ENCODE results near the gene CNOT1. TPM values are rescaled to one million over a fixed set of nuclear protein-coding genes. Genes with fewer than 3 reads are reported as not detected.
"Not testable (repeated sequence)": the region's sequence is repeated elsewhere in the genome, so short reads cannot be mapped to it uniquely, and the experiment has no call there.

The CNOT1 gene
- total RNA-seq, 1 experiment from 2014 or later, result 273 TPM

DNA sequence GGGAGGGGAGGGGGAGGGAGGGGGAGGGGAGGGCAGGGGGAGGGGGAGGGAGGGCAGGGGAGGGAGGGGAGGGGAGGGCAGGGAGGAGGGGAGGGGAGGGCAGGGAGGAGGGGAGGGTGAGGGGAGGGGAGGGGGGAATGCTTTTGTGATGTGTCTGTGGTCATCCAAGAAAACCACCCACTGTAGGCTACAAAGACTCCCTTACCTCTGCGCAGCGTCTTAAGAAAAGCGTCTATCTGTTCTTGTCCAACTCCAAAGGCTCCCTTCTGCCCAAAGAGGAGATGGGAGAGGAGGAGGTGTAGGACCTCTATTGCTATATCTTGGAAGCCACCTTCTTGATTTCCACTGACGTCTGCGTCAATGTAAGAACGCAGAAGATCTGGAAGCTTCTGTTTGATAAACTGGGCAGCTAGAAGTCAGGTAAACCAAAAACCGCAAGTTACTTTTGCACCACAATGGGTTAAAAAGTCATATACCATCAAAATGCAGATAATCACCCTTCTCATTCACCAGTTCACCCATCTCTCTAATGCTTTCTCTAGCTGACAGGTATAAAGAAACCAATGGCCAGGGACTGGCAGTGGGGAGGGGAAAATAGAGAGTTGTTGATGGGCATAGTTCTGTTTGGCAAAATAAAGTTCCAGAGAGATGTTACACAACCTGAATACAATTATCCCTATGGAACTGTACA lies 43.1 kb downstream of the CNOT1 start:
- DNase-seq (ENCODE audit: low spot score), result no peak
- in situ Hi-C loops (cut with HindIII; ENCODE audit: low sequenced_read_pairs), result loop anchor here (5.0 kb wide), 1 partner anchor 49 kb away; no protein-coding TSS in a partner anchor

DNA sequence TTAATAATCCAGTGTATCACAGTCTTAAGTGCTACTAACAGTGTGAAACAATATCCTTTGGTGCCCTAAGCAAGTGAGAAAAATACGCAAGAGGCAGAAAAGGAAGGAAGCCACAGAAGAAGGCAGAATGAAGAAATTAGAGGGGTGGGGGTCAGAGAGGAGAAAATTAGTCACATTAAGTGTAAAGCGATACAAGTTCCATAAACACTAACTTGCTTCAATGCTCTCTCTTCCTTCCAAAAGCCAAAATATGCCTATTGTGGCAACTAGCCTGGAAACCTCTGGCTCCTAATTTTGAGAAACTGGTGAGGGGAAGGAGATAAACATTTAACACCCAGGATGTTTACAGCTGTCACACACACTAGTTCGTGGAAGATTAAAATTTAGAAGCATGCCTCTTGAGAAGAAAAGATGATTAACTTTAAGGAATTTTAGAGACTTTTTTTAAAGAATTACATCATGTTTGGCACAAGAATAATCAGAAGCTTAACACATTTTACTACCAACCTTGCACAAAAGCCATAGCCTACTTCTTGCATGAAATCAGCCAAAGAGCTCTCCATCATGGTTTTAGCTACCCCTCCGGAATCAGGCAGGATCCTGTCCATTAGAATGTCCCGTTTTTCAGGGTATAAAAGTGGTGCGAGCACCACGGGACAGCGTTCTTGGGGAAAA lies 44.7 kb downstream of the CNOT1 start:
- no peak for DNase-seq (ENCODE audit: low spot score)
- in situ Hi-C loops (cut with HindIII; ENCODE audit: low sequenced_read_pairs), result loop anchor here (5.0 kb wide), 1 partner anchor 48 kb away; no protein-coding TSS in a partner anchor

DNA sequence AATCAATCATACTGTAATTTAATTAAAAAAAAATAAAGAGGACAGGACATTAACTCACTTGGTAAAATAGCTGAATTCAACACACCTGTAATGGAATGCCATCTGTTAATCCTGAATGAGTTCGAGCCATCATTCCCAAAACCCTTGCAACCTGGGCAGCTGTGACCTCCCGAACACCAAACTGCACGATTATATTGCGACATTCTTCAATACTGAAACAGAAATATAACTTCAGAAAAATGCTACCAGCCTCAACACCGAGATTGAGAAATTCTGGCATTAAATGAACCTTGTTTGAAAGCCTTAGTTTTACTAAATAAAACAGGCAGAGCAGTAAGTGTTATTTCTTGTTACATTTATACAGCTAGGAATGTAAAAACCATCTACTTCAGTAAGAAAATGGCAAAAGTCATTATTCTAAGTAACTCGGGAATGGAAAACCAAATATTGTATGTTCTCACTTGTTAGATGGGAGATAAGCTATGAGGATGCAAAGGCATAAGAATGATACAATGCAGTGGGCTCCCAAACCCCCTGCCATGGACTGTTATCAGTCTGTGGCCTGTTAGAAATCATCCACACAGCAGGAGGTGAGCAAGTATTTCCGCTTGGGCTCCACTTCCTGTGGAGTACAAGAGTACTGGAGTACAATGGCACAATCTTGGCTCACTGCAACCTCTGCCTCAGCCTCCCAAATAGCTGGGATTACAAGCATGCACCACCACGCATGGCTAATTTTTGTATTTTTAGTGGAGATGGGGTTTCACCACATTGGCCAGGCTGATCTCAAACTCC lies 46.5 kb downstream of the CNOT1 start:
- in situ Hi-C loops (cut with HindIII; ENCODE audit: low sequenced_read_pairs), result no loop called here
- DNase-seq (ENCODE audit: low spot score), result no peak

DNA sequence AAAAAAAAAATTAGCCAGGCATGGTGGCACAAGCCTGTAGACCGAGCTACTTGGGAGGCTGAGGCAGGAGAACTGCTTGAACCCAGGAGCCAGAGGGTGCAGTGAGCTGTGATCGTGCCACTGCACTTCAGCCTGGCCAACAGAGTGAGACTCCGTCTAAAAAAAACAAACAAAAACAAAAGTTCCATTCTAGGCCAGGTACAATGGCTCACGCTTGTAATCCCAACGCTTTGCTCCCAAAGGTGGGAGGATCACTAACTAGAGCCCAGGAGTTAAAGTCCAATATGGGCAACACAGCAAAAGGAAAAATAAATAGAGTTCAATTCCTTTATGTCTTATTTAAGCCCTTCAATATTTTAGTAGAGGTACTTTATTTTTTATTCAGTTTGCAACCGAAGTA lies 47.5 kb downstream of the CNOT1 start:
- no peak for DNase-seq (ENCODE audit: low spot score)
- in situ Hi-C loops (cut with HindIII; ENCODE audit: low sequenced_read_pairs), result no loop called here

DNA sequence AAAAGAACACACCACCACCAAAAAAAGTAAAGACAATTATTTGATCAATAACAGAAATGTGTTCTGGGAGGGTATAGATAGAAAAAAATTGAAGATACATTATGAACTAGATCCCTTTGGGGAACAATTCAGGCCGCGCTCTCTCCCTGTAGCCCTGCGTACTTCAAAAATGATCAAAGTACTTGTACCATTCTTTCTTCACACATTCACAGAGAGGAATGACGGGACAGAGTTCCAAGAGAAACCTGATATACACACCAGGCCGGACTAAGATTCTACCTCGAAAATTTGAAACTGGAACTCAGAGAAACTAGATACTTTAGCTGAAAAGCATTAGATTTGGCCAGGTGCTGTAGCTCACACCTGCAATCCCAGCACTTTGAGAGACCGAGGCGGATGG lies 50.0 kb downstream of the CNOT1 start:
- no peak for DNase-seq (ENCODE audit: low spot score)
- in situ Hi-C loops (cut with HindIII; ENCODE audit: low sequenced_read_pairs), result no loop called here

DNA sequence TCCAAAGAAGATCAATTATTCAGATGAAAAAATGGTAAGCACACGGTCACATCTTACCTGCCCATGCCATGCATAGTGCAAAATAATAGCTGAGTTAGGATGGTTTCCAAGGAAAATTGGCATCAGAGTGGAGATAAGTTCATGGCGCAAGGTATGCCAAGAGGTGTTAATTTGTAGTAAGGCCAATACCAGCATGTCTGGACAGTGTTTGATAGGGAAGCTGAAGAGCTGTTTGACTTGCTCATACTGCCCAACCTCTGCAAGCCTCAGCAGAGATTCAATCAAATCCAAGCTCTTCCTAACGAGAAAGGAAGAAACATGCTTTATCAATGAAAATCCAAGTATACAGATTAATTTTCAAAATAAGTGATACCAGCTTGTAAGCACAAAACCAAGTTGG lies 51.0 kb downstream of the CNOT1 start:
- DNase-seq (ENCODE audit: low spot score), result peak; percentile 30
- in situ Hi-C loops (cut with HindIII; ENCODE audit: low sequenced_read_pairs), result no loop called here

DNA sequence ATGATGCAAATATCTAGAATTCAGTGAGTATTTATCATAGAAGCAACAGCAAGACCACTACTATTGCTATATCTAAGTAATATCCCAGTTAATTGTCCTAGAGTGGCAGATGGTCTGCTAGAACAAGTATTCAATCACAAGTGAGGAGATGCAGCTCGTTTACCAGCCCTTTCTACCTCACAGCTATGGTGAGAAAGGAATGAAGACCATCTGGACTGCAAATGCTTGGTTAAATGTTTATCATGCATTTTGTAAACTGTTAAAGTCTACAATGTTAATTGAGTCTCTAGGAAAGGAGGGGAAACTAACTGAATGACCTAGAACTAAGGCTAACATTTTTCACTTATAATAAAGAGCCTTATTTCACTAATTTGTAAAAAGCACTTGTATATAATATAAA lies 52.5 kb downstream of the CNOT1 start:
- no peak for DNase-seq (ENCODE audit: low spot score)
- in situ Hi-C loops (cut with HindIII; ENCODE audit: low sequenced_read_pairs), result no loop called here

DNA sequence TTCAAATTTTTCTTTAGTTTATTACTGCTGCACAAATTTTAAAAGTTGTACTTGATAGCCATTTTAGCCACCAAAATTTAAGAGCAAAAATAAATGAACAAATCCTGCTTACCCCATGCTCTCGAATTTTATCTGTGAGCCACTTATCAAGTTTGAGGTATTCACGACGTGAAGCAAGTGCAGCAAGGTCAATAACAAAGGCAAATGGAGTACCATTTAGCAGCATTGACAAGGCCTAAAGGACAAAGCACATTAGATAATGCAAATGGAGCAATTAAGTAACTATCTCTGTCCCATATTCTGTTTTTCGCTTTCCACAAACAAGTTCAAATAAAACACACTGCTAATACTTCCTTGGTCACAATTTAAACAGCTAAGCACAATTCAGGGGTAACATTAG lies 54.7 kb downstream of the CNOT1 start:
- in situ Hi-C loops (cut with HindIII; ENCODE audit: low sequenced_read_pairs), result no loop called here
- DNase-seq (ENCODE audit: low spot score), result no peak

DNA sequence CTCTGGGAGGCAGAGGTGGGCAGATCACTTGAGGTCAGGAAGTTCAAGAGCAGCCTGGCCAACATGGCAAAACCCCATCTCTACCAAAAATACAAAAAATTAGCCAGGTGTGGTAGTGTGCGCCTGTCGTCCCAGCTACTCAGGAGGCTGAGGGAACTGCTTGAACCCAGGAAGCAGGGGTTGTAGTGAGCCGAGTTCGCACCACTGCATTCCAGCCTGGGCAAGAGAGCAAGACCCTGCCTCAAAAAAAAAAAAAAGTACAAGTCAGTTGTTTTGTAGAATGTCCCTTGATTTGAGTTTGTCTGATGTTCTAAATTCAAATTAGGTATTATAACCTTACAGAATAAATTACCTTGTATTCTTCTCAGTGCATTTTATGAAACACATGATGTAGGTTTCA lies 63.9 kb downstream of the CNOT1 start:
- DNase-seq (ENCODE audit: low spot score); in situ Hi-C loops (cut with HindIII; ENCODE audit: low sequenced_read_pairs): not testable (repeated sequence)

DNA sequence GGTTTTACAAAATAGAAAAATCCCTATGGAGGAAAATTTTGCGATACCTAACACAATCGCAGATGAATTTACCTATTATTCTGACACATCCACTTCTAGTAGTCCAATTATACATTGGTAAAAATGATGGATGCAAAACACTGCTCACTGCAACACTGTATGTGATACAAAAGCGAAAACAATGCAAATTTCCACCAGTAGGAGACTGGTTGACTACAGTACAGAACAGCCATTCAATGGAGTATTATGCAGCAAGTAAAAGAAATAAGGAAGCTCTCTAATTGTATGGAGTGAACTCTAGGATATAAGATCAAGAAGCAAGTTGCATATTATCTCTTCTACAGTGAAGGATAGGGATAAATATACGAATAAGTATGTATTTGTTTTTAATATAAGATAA lies 65.9 kb downstream of the CNOT1 start:
- no peak for DNase-seq (ENCODE audit: low spot score)
- in situ Hi-C loops (cut with HindIII; ENCODE audit: low sequenced_read_pairs), result no loop called here

DNA sequence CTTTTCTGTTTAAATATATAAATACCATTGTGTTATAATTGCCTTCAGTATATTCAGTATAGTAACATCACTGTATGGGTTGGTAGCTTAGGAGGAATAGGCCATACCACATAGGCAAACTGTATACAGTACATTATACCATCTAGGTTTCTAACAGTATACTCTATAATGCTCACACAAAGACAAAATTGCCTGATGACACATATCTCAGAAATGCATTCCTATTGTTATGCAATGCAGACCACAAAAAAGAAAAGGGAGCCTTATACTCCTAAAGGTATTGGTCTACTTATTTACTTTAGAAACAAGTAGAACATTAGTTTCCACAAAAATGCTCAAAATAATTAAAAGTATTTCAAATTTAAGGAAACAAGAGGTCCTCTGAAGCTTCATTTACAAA lies 66.4 kb downstream of the CNOT1 start:
- in situ Hi-C loops (cut with HindIII; ENCODE audit: low sequenced_read_pairs), result no loop called here
- no peak for DNase-seq (ENCODE audit: low spot score)

DNA sequence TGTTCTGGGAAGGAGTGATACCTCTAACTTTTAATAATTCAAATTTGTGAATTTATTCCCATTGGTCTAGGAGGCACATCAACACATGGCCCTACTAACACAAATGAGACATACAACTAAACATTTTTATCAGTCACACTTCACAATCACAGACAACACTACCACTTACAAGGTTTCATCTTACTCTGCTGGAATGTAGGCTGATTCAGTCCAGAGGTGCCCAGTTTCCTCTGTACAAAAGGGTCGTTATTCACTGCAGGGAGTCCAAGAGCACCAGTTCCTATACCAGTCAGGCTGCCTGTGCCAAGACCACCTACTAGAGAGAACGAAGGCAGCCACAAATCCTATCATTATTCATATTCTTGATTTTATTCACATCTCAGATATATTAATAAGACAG lies 72.9 kb downstream of the CNOT1 start:
- in situ Hi-C loops (cut with HindIII; ENCODE audit: low sequenced_read_pairs), result no loop called here

DNA sequence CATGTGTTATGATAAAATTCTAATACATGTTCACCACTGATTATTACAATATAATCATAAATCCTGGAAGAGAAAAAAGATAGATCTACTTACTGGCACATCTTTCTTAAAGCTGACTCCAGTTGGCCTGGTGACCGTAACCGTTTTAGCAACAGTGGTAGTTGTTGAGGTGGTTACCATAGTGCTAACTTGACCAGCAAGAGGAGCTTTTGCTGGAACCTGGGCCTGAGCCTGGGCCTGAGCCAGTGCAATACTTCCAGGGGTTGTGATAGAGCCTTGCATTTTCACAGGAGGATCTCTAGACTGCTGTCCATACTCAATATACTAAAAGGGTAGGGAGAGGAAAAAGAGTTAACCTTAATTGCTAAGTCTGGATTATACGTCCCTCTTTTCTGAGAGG lies 78.1 kb downstream of the CNOT1 start:
- DNase-seq (ENCODE audit: low spot score), result no peak
- in situ Hi-C loops (cut with HindIII; ENCODE audit: low sequenced_read_pairs), result no loop called here

More for the DNA sequence above, 72.9 kb downstream of the CNOT1 start:
- DNase-seq (ENCODE audit: low spot score), result no peak

DNA sequence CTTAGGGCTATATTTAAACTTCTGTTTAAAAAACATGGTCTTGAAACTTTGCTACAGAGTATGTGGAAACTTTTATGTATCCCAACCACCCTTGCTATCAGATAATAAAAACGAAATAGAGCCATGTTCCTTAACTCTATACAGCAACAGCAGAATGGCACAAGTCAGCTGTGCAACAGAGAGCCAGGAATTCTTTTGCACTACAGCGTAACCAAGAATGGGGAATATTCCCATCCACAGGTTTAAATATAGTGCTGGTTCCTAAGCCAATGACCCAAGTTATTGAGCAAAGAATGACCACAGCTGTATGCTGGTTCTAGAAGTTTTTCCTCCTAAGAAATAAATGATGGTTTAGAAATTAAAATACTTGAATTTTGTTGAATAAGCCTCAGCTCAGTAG lies 81.2 kb downstream of the CNOT1 start:
- DNase-seq (ENCODE audit: low spot score), result no peak
- in situ Hi-C loops (cut with HindIII; ENCODE audit: low sequenced_read_pairs), result no loop called here

DNA sequence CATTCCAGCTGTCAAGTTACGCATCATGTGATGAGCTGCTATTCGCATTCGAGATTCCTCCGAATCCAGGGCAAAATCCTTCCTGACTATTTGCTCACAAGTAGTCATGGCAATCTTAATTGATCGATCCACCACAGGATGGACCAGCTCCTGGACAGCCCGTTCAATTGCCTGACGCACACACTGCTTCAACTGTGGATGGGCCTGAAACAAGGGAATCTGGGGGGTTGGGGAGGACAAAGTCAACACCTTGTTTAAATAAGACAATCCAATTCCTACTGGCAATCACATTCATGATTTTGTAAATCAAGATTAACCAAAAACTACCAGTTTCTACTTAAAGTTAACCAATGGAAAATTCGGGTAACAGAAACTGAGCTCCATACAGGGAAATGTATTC lies 85.9 kb downstream of the CNOT1 start:
- no peak for DNase-seq (ENCODE audit: low spot score)
- in situ Hi-C loops (cut with HindIII; ENCODE audit: low sequenced_read_pairs), result no loop called here

DNA sequence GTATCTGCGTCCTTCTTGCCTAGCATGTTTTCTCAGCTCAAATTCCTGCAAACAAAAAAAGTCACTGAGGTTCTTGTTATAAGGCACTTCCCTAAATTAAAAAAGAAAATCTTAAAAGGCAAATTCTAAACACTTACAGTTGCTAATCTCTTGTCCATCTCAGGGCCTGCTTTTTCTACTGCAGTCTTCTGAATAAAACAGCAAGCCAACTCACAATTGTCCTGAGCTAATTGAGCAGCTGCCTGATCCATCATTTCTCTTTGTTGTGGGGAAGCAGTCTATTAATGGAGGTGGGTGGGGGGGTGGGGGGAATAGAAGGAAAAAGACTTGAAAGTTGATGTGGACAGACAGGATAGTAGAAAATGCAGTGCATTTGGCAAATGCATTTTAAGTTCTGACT lies 87.3 kb downstream of the CNOT1 start:
- in situ Hi-C loops (cut with HindIII; ENCODE audit: low sequenced_read_pairs), result no loop called here
- DNase-seq (ENCODE audit: low spot score), result no peak

DNA sequence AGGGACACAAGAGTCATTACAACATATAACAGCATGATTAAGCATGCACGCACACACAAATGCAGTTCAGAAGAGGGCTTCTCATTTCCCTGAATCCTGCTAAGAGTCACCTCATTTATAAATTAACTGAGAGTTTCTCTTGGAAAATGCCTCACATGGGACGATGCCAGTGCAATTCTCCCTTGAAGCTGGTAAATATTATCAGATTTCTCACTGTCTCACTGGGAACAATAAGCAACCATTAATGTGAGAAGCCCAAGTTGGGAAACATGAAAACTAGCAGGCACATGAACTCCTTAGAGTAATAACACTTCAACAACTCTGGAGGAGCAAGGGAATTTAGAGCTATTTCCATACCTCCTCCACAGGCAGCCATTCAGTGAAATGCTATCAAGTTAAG lies 87.9 kb downstream of the CNOT1 start:
- DNase-seq (ENCODE audit: low spot score), result no peak
- in situ Hi-C loops (cut with HindIII; ENCODE audit: low sequenced_read_pairs), result no loop called here

DNA sequence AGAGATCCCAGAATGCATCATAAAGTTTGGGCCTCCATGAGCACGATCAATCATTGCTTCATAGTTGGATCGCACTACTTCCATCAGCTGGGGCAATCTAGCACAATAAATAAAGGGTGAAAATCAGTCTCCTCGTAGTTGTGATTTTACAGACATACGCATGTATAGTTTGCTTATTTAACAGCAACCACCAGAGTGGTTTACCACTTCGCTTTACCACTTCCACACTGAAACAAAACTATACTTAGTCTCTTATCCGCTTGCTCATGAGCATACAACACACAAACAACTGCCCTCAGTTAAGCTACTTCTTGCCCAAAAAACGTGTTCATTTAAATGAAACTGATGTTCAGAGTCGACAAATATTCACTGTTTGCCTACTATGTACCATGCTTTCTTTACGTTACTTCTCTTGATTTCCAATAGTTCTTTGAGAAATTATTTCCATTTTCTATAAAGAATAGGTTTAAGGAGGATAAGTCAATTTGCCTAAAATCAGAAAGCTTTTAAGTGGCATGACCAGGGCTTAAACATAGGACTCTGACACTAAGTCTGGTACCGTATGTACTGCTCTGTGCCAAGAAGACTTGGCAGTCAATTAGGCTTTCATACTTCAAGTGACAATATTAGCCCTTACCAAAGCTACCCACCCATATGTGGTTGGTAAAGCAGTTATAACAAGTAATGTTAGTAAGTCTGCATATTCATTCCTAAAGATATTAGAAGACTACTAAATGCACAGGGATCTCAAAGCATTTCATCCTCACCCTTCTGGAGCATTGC lies 92.3 kb downstream of the CNOT1 start:
- in situ Hi-C loops (cut with HindIII; ENCODE audit: low sequenced_read_pairs), result loop anchor here (5.0 to 10.0 kb wide), 2 partner anchors 50 to 87 kb away; partner anchors contain the start of gene CNOT1

DNA sequence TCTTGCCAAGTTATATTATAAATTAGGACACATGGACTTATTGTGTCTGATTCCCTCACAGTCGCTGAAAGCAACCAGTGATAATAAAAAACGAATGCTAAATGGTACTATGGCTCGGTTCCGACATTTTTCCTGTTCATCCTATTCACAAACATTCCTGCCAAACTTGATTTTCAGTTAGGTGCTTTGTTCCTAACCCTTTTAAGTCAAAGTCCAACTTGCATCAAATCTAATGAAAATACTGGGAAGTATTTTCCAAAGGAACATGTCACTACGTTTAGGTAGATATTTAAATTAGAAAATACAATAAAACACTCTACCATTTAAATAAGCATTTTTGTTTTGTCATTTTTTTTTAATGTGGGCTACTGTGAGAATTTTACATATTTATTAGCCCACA lies 93.3 kb downstream of the CNOT1 start:
- in situ Hi-C loops (cut with HindIII; ENCODE audit: low sequenced_read_pairs), result loop anchor here (5.0 to 10.0 kb wide), 2 partner anchors 51 to 89 kb away; partner anchors contain the start of gene CNOT1
- no peak for DNase-seq (ENCODE audit: low spot score)

More for the DNA sequence above, 92.3 kb downstream of the CNOT1 start:
- no peak for DNase-seq (ENCODE audit: low spot score)
